HTR-8/SVneo (cell line): ENCODE results near the gene ZNF273.
"Not testable (repeated sequence)": the region's sequence is repeated elsewhere in the genome, so short reads cannot be mapped to it uniquely, and the experiment has no call there.

Source experiments
- DNase-seq: peaks from one replicate; pipeline ENCODE4 v3.0.0; 2011; ENCODE audit warnings: low spot score, mixed read lengths; ENCODE audit not compliant: insufficient read length
- FAIRE-seq: peaks from 2 replicates; lab custom pipeline; 2011; peaks lifted over from hg19 to GRCh38; lab: Jason Lieb, UNC

ZNF273 gene

GRCh38 chr7:64888901-64889685 lies 14.0 kb upstream of the ZNF273 start:
- DNase-seq, result no peak
- FAIRE-seq, result no peak

GRCh38 chr7:64889686-64890162 lies 13.3 kb upstream of the ZNF273 start:
- DNase-seq (no peak), FAIRE-seq (no peak)

- not testable (repeated sequence) for DNase-seq, FAIRE-seq
Measured at GRCh38 chr7:64890273-64890672, 12.8 kb upstream of the ZNF273 start.

- FAIRE-seq (no peak), DNase-seq (no peak)
Measured at GRCh38 chr7:64890761-64891362, 12.2 kb upstream of the ZNF273 start.

GRCh38 chr7:64891363-64892081 lies 11.6 kb upstream of the ZNF273 start:
- DNase-seq, result not testable (repeated sequence)

GRCh38 chr7:64892116-64892515 lies 11.0 kb upstream of the ZNF273 start:
- no peak for FAIRE-seq
- no peak for DNase-seq

More at GRCh38 chr7:64891363-64892081, 11.6 kb upstream of the ZNF273 start:
- not testable (repeated sequence) for FAIRE-seq

- DNase-seq, result no peak
- FAIRE-seq, result no peak
Measured at GRCh38 chr7:64892666-64893309, 10.3 kb upstream of the ZNF273 start.

GRCh38 chr7:64893401-64893800 lies 9.7 kb upstream of the ZNF273 start:
- no peak for DNase-seq
- no peak for FAIRE-seq

- FAIRE-seq, DNase-seq: not testable (repeated sequence)
Measured at GRCh38 chr7:64902461-64902805, 640 bp upstream of the ZNF273 start.

GRCh38 chr7:64904008-64904407 lies 935 bp downstream of the ZNF273 start:
- DNase-seq (no peak), FAIRE-seq (no peak)

- DNase-seq (no peak), FAIRE-seq (no peak)
Measured at GRCh38 chr7:64905133-64905532, 2.1 kb downstream of the ZNF273 start.

- DNase-seq, result no peak
- FAIRE-seq, result no peak
Measured at GRCh38 chr7:64905547-64905946, 2.5 kb downstream of the ZNF273 start.

- no peak for FAIRE-seq
- DNase-seq, result no peak
Measured at GRCh38 chr7:64907641-64908326, 4.7 kb downstream of the ZNF273 start.

GRCh38 chr7:64908358-64908757 lies 5.3 kb downstream of the ZNF273 start:
- no peak for DNase-seq
- no peak for FAIRE-seq

GRCh38 chr7:64914557-64914956 lies 11.5 kb downstream of the ZNF273 start:
- FAIRE-seq (no peak), DNase-seq (no peak)

GRCh38 chr7:64915301-64915700 lies 12.2 kb downstream of the ZNF273 start:
- not testable (repeated sequence) for FAIRE-seq, DNase-seq

- not testable (repeated sequence) for DNase-seq, FAIRE-seq
Measured at GRCh38 chr7:64928252-64929187, 25.4 kb downstream of the ZNF273 start.

GRCh38 chr7:64934478-64934877 lies 31.4 kb downstream of the ZNF273 start:
- DNase-seq, result no peak
- no peak for FAIRE-seq

- FAIRE-seq, result no peak
- DNase-seq, result no peak
Measured at GRCh38 chr7:64938540-64938939, 35.5 kb downstream of the ZNF273 start.
